ENCODE data around the gene SLC19A3.

SLC19A3 gene

DNA sequence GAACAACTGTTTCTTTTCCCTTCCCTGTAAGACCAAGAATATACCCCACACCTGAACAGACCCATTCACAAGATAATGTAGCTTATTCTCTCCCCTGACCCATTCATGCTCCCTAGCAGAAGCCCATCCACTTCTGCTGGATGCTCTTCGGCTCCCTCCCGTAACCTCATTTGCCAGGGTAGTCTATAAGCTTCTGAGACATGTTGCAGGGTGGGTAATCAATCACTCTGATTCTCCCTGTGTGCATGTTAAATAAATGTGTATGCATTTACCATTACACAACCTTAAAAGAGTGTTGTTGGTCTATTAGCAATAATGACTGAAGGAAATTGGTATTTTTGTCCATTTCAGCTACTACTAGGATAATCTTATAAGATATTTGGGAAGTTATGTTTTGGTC, 1.3 kb downstream of the SLC19A3 start:
- Histone ChIP-seq H3K9me3 (ENCODE audit: control insufficient read depth, low read length) (no peaks in the 10 kb centered on the region), H3K36me3 (ENCODE audit: control insufficient read depth in 1 of 2, insufficient read depth in 2 of 2, low read depth in 1 of 2, low read length in 2 of 2) (no peaks in the 10 kb centered on the region), H3K4me2 (ENCODE audit: low read length, poor library complexity, severe bottlenecking) (no peak overlapping the region), H3K4me3 (ENCODE audit: insufficient read depth in 1 of 2, low read depth in 1 of 2, low read length in 2 of 2) (no peak overlapping the region), H4K8ac (ENCODE audit: low read length) (no peak overlapping the region), H2BK5ac (ENCODE audit: low read depth, low read length, poor library complexity, severe bottlenecking) (no peak overlapping the region), H3K9ac (ENCODE audit: low read length) (no peak overlapping the region), H3K27me3 (ENCODE audit: control insufficient read depth in 1 of 2, insufficient read depth in 1 of 2, low read length in 2 of 2) (no peaks in the 10 kb centered on the region), H3K4me1 (ENCODE audit: control insufficient read depth, insufficient read depth, low read depth, low read length) (peaks cover 4% of the 10 kb centered on the region), H3K14ac (ENCODE audit: low read length in 2 of 2) (no peak overlapping the region), H3K23ac (ENCODE audit: low read length in 2 of 2) (no peak overlapping the region), H3K18ac (ENCODE audit: low read depth in 1 of 2, low read length in 2 of 2) (no peak overlapping the region), H3K4ac (ENCODE audit: low read depth in 1 of 2, low read length in 2 of 2) (no peak overlapping the region), H2BK15ac (ENCODE audit: low read depth, poor library complexity, severe bottlenecking) (no peak overlapping the region), H4K91ac (ENCODE audit: low read length) (no peak overlapping the region), H2BK120ac (ENCODE audit: low read depth, low read length) (no peak overlapping the region), H3K27ac (ENCODE audit: low read length, poor library complexity, severe bottlenecking) (no peak overlapping the region), H3K79me1 (replicated peaks; ENCODE audit: low read length, poor library complexity, severe bottlenecking) (no peaks in the 10 kb centered on the region), H2BK12ac (ENCODE audit: low read length in 2 of 2) (no peak overlapping the region), H2AFZ (ENCODE audit: low read depth, low read length) (no peak overlapping the region), H2AK5ac (ENCODE audit: low read length, severe bottlenecking) (no peak overlapping the region)
- DNase-seq, result no peak
- WGBS, result 100% methylated on average over 1 of the region's 2 CpGs

DNA sequence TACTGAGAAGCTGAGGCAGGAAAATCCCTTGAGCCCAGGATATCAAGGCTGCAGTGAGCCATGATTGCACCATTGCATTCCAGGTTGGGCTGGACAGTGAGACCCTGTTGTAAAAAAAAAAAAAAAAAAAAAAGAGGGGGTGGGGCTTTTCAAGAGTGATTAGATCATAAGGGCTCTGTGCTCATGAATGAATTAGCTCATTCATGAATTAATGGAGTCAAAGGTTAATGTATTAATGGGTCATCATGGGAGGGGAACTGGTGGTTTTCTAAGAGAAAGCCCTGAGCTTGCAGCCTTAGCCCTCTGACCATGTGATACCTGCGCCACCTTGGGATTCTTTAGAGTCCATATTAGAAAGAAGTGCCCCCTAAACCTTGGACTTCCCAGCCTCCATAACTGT, 4.5 kb downstream of the SLC19A3 start:
- no peak overlapping the region for H3K18ac ChIP-seq (ENCODE audit: low read depth in 1 of 2, low read length in 2 of 2)
- 90% methylated on average over 1 of the region's 1 CpG for WGBS

DNA sequence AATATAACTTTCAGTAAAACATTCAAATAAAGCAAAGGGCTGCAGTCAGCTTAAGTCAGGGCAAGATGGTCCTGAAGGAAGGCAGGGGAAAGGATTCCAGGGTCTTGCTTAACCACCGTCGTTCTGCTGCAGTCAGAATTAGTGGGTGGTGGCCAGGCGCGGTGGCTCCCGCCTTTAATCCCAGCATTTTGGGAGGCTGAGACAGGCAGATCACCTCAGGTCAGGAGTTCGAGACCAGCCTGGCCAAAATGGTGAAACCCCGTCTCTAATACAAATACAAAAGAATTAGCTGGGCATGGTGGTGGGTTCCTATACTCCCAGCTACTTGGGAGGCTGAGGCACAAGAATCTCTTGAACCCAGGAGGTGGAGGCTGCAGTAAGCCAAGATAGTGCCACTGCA, 6.8 kb downstream of the SLC19A3 start:
- no peak overlapping the region for H4K8ac ChIP-seq (ENCODE audit: low read length)
- H3K9me3 ChIP-seq (ENCODE audit: control insufficient read depth, low read length), result no peaks in the 10 kb centered on the region
- no peak overlapping the region for H2BK12ac ChIP-seq (ENCODE audit: low read length in 2 of 2)
- WGBS, result 96% methylated on average over 3 of the region's 7 CpGs
- no peak overlapping the region for H2BK5ac ChIP-seq (ENCODE audit: low read depth, low read length, poor library complexity, severe bottlenecking)
- H4K91ac ChIP-seq (ENCODE audit: low read length), result no peak overlapping the region
- no peak overlapping the region for H2AK5ac ChIP-seq (ENCODE audit: low read length, severe bottlenecking)
- no peak overlapping the region for H3K4me3 ChIP-seq (ENCODE audit: insufficient read depth in 1 of 2, low read depth in 1 of 2, low read length in 2 of 2)
- no peaks in the 10 kb centered on the region for H3K36me3 ChIP-seq (ENCODE audit: control insufficient read depth in 1 of 2, insufficient read depth in 2 of 2, low read depth in 1 of 2, low read length in 2 of 2)
- H2AFZ ChIP-seq (ENCODE audit: low read depth, low read length), result no peak overlapping the region
- no peak overlapping the region for H3K9ac ChIP-seq (ENCODE audit: low read length)
- no peak overlapping the region for H2BK120ac ChIP-seq (ENCODE audit: low read depth, low read length)
- H3K18ac ChIP-seq (ENCODE audit: low read depth in 1 of 2, low read length in 2 of 2), result no peak overlapping the region
- no peak overlapping the region for H2BK15ac ChIP-seq (ENCODE audit: low read depth, poor library complexity, severe bottlenecking)
- H3K23ac ChIP-seq (ENCODE audit: low read length in 2 of 2), result no peak overlapping the region
- H3K27ac ChIP-seq (ENCODE audit: low read length, poor library complexity, severe bottlenecking), result no peak overlapping the region
- H3K4me1 ChIP-seq (ENCODE audit: control insufficient read depth, insufficient read depth, low read depth, low read length), result no peaks in the 10 kb centered on the region
- H3K27me3 ChIP-seq (ENCODE audit: control insufficient read depth in 1 of 2, insufficient read depth in 1 of 2, low read length in 2 of 2), result no peaks in the 10 kb centered on the region
- no peak overlapping the region for H3K4ac ChIP-seq (ENCODE audit: low read depth in 1 of 2, low read length in 2 of 2)
- H3K4me2 ChIP-seq (ENCODE audit: low read length, poor library complexity, severe bottlenecking), result no peak overlapping the region
- no peak for DNase-seq
- no peaks in the 10 kb centered on the region for H3K79me1 ChIP-seq (replicated peaks; ENCODE audit: low read length, poor library complexity, severe bottlenecking)
- no peak overlapping the region for H3K14ac ChIP-seq (ENCODE audit: low read length in 2 of 2)

More for the DNA sequence above, 4.5 kb downstream of the SLC19A3 start:
- DNase-seq, result no peak
- Histone ChIP-seq H2BK15ac (ENCODE audit: low read depth, poor library complexity, severe bottlenecking) (no peak overlapping the region), H3K4ac (ENCODE audit: low read depth in 1 of 2, low read length in 2 of 2) (no peak overlapping the region), H2AFZ (ENCODE audit: low read depth, low read length) (no peak overlapping the region), H3K4me1 (ENCODE audit: control insufficient read depth, insufficient read depth, low read depth, low read length) (peaks cover 4% of the 10 kb centered on the region), H2AK5ac (ENCODE audit: low read length, severe bottlenecking) (no peak overlapping the region), H3K23ac (ENCODE audit: low read length in 2 of 2) (no peak overlapping the region), H3K4me2 (ENCODE audit: low read length, poor library complexity, severe bottlenecking) (no peak overlapping the region), H3K27ac (ENCODE audit: low read length, poor library complexity, severe bottlenecking) (no peak overlapping the region), H3K14ac (ENCODE audit: low read length in 2 of 2) (no peak overlapping the region), H3K9ac (ENCODE audit: low read length) (no peak overlapping the region), H2BK12ac (ENCODE audit: low read length in 2 of 2) (no peak overlapping the region), H4K8ac (ENCODE audit: low read length) (no peak overlapping the region), H3K79me1 (replicated peaks; ENCODE audit: low read length, poor library complexity, severe bottlenecking) (no peaks in the 10 kb centered on the region), H2BK120ac (ENCODE audit: low read depth, low read length) (no peak overlapping the region), H4K91ac (ENCODE audit: low read length) (no peak overlapping the region), H2BK5ac (ENCODE audit: low read depth, low read length, poor library complexity, severe bottlenecking) (no peak overlapping the region), H3K36me3 (ENCODE audit: control insufficient read depth in 1 of 2, insufficient read depth in 2 of 2, low read depth in 1 of 2, low read length in 2 of 2) (no peaks in the 10 kb centered on the region), H3K27me3 (ENCODE audit: control insufficient read depth in 1 of 2, insufficient read depth in 1 of 2, low read length in 2 of 2) (no peaks in the 10 kb centered on the region), H3K9me3 (ENCODE audit: control insufficient read depth, low read length) (no peaks in the 10 kb centered on the region), H3K4me3 (ENCODE audit: insufficient read depth in 1 of 2, low read depth in 1 of 2, low read length in 2 of 2) (no peak overlapping the region)

DNA sequence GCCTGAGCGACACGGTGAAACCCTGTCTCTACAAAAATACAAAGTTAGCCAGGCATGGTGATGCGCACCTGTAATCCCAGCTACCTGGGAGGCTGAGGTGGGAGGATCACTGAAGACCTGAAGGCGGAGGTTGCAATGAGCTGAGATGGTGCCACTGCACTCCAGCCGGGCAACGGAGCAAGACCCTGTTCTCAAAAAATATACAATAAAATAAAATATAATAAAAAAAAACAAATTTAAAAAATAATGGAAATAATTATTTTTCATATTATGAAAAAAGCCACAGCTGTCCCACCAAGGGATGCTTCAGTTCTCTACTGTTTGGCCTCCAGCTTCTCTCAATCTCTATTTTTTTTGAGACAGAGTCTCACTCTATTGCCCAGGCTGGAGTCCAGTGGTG, 10.4 kb downstream of the SLC19A3 start:
- no peak overlapping the region for H4K8ac ChIP-seq (ENCODE audit: low read length)
- H3K9ac ChIP-seq (ENCODE audit: low read length), result no peak overlapping the region
- H3K36me3 ChIP-seq (ENCODE audit: control insufficient read depth in 1 of 2, insufficient read depth in 2 of 2, low read depth in 1 of 2, low read length in 2 of 2), result no peaks in the 10 kb centered on the region
- no peak overlapping the region for H2AFZ ChIP-seq (ENCODE audit: low read depth, low read length)
- no peaks in the 10 kb centered on the region for H3K27me3 ChIP-seq (ENCODE audit: control insufficient read depth in 1 of 2, insufficient read depth in 1 of 2, low read length in 2 of 2)
- no peak overlapping the region for H3K18ac ChIP-seq (ENCODE audit: low read depth in 1 of 2, low read length in 2 of 2)
- no peak overlapping the region for H2AK5ac ChIP-seq (ENCODE audit: low read length, severe bottlenecking)
- H3K4me2 ChIP-seq (ENCODE audit: low read length, poor library complexity, severe bottlenecking), result no peak overlapping the region
- H2BK12ac ChIP-seq (ENCODE audit: low read length in 2 of 2), result no peak overlapping the region
- no peak overlapping the region for H3K4ac ChIP-seq (ENCODE audit: low read depth in 1 of 2, low read length in 2 of 2)
- H2BK15ac ChIP-seq (ENCODE audit: low read depth, poor library complexity, severe bottlenecking), result no peak overlapping the region
- H3K14ac ChIP-seq (ENCODE audit: low read length in 2 of 2), result no peak overlapping the region
- H3K4me3 ChIP-seq (ENCODE audit: insufficient read depth in 1 of 2, low read depth in 1 of 2, low read length in 2 of 2), result no peak overlapping the region
- no peak overlapping the region for H3K23ac ChIP-seq (ENCODE audit: low read length in 2 of 2)
- no peak overlapping the region for H4K91ac ChIP-seq (ENCODE audit: low read length)
- 88% methylated on average over 4 of the region's 6 CpGs for WGBS
- DNase-seq, result no peak
- H3K9me3 ChIP-seq (ENCODE audit: control insufficient read depth, low read length), result no peaks in the 10 kb centered on the region
- peaks cover 3% of the 10 kb centered on the region for H3K4me1 ChIP-seq (ENCODE audit: control insufficient read depth, insufficient read depth, low read depth, low read length)
- no peaks in the 10 kb centered on the region for H3K79me1 ChIP-seq (replicated peaks; ENCODE audit: low read length, poor library complexity, severe bottlenecking)
- H3K27ac ChIP-seq (ENCODE audit: low read length, poor library complexity, severe bottlenecking), result no peak overlapping the region
- no peak overlapping the region for H2BK5ac ChIP-seq (ENCODE audit: low read depth, low read length, poor library complexity, severe bottlenecking)
- H2BK120ac ChIP-seq (ENCODE audit: low read depth, low read length), result no peak overlapping the region

Data from mesenchymal stem cell (in vitro differentiated cells and primary cell).